GM13977 (cell line): Measurements from ENCODE around the gene MYBPH.

Source experiments
- DNase-seq: peaks from one replicate; pipeline ENCODE4 v3.0.0; 2012; ENCODE audit warnings: low spot score
- in situ Hi-C: fragments of 300-500 bp; cut with MboI; formaldehyde crosslinking; loops from one replicate; pipeline ENCODE4 v1.12.0; 2022; ENCODE audit warnings: low sequenced_read_pairs, low pct_unique_long_range_greater_than_20kb, mixed read lengths, inconsistent platforms; ENCODE audit not compliant: unreplicated experiment
- TF ChIP-seq, protein P1 (sequence below): IDR thresholded peaks from 2 replicates; pipeline ENCODE4 v1.5.1; 2012; ENCODE audit warnings: mild to moderate bottlenecking, control low read depth; ENCODE audit not compliant: insufficient read depth; ENCODE audit errors: extremely low read depth, missing control alignments

Gene MYBPH

DNA sequence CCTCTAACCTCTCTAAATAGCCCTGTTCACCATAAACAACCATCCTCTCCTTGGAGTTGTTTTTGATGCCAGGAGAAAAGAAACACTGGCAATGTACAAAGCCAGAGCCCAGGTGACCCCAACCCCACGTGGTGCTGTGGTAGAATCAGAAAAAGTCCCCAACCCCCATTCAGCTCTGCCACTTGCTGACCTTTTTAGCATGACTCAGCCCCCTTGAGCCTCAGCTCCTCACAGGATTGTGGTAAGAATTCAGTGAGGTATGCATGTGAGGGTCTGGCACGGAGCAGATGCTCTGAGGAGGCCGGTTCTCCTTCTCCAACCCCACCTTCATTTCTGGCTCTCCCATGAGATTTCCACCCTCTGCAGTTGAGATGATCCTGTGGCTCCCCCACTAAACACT is 22.0 kb upstream of the MYBPH start:
- in situ Hi-C loops: no loop called here
- no peak for DNase-seq

DNA sequence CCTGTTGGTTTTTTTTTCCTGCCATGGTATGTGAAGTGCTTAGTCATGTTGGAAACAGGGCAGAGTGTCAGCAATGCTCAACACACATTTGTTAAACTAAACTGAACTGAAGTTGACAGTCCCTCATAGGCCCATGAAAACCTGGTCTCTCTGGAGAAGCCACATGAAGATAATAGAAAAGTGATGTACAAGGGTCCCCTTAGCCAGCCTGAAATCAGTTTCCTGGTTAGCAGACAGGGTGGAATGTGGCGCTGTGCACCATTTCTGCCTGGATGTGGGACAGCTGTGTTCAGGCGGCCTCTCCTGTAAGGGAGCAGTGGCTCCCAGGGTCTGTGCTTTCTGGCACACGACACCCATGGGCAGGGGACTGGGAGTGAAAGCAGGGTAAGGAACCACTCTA is 20.7 kb upstream of the MYBPH start:
- DNase-seq: no peak
- TF ChIP-seq, protein P1, sequence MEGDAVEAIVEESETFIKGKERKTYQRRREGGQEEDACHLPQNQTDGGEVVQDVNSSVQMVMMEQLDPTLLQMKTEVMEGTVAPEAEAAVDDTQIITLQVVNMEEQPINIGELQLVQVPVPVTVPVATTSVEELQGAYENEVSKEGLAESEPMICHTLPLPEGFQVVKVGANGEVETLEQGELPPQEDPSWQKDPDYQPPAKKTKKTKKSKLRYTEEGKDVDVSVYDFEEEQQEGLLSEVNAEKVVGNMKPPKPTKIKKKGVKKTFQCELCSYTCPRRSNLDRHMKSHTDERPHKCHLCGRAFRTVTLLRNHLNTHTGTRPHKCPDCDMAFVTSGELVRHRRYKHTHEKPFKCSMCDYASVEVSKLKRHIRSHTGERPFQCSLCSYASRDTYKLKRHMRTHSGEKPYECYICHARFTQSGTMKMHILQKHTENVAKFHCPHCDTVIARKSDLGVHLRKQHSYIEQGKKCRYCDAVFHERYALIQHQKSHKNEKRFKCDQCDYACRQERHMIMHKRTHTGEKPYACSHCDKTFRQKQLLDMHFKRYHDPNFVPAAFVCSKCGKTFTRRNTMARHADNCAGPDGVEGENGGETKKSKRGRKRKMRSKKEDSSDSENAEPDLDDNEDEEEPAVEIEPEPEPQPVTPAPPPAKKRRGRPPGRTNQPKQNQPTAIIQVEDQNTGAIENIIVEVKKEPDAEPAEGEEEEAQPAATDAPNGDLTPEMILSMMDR: no peak
- in situ Hi-C loops: no loop called here

More for the DNA sequence above, 22.0 kb upstream of the MYBPH start:
- TF ChIP-seq, protein P1: no peak

DNA sequence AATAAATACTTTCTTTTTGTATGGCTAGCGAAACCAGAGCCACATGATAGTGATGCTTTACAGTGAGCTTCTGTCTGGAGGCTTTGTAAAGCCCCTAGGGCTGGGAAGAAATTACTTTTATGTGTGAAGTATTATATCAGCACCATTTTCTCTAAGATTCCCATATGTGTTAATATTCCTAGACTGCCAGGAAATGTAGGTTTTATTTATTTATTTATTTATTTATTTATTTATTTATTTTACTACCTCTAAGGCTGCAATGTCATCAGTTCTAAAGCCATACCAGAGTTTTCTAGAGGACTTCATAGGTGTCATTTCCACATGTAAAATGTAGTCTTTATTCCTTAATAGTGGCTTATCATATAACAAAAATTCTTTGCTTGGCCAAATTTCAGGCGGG is 15.3 kb upstream of the MYBPH start:
- DNase-seq: no peak
- in situ Hi-C loops: no loop called here

DNA sequence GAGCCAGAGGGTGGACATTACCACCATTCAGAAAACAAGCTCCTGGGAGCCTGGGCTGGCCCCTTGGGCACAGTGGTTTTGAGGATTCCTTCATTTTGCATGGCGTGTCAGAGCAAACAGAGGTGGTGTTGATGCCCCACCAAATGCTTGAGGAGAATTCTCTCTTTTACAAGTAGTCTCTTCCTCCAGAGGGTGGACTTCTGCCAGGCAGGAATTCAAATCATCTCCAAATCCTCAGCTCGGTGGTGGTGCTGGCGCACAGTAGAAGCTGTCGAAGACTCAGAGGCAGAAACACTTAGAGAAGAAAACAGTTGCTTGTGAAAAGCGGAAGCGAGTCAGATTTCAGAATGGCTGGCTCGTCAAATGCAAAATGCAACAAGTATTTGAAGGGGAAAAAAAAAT is 14.3 kb upstream of the MYBPH start:
- TF ChIP-seq, protein P1: no peak
- in situ Hi-C loops: no loop called here
- DNase-seq: no peak

More for the DNA sequence above, 15.3 kb upstream of the MYBPH start:
- TF ChIP-seq, protein P1: no peak

DNA sequence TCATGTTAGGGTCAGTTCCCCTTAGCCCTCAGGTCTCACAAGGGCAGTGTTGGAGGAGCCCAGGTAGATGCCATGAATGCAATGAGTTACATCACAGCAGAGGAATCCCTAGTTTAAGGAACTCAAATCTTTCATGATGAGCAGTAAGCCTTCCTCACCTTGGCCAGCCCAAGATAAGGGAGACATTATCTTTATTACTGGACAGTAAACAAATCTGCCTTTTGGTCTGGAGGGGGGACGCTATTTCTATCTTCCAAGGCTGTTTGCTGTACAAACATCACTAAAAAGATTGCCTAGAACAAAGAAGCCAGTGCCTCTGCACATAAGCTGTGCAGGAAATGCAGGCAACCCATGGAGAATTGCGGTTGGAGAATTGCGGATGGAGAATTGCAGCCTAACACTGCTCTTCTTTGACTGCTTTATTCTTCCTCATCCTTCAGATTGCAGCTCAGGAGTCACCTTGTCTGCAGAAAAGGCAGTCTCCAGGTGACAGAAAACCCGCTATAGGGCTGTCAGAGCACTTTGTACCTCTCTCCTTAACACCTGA is 13.1 kb upstream of the MYBPH start:
- TF ChIP-seq, protein P1: no peak
- in situ Hi-C loops: no loop called here
- DNase-seq: no peak

DNA sequence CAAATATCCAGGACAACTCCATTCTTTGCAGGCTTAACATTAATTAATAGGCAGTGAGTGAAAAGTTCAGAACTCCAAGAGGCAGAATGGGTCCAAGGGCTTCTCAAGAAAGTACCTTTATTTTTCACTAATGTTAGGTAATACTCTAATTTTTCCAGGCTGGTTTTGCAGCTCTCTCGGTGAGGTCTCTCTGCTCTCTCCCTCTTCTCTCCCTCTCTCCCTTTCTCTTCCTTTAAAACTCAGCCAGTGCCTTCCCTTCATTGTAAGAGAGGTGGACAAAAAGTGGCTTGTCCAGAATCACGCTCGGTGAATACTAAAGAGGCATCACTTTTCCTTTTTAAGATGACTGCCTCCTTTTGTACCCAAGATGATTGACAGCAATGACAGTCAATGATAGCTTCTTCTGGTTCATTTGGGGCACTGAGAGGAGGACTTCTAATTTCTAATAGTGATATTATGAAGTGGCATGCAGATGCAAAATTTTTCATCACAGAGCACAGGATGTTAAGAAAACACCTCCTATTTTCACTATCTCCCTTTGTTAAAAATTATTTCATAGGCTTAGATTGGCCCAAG is 12.2 kb upstream of the MYBPH start:
- in situ Hi-C loops: no loop called here
- TF ChIP-seq, protein P1: no peak
- DNase-seq: no peak
